GM15510 (cell line): Measurements from ENCODE around the gene GPR87.

Experiments used
- POLR2A ChIP-seq: IDR thresholded peaks from 3 replicates; pipeline ENCODE4 v1.6.1; 2011; ENCODE audit warnings: borderline replicate concordance; ENCODE audit not compliant: insufficient read length; ENCODE audit errors: extremely low read depth

GPR87 gene

DNA sequence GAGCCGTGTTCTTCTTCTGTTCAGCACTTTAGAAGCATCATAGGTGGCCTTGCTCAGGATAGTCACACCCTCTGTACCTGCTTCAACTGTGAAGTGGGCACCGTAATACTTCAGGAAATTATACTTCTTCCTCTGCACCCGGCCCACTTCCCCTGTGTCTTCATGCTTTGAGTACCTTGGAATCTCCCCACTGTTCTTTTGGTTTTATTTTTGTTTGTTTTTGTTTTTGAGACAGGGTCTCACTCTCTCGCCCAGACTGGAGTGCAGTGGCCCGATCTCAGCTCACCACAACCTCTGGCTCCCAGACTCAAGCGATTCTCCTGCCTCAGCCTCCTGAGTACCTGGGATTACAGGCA lies 40.0 kb downstream of the GPR87 start:
- no peak for TF ChIP-seq POLR2A

- no peak for TF ChIP-seq POLR2A
Measured at GRCh38 chr3:151276038-151276686, 40.5 kb downstream of the GPR87 start.

GRCh38 chr3:151275091-151275490 lies 41.5 kb downstream of the GPR87 start:
- TF ChIP-seq POLR2A, result no peak

GRCh38 chr3:151269631-151270030 lies 47.0 kb downstream of the GPR87 start:
- no peak for TF ChIP-seq POLR2A

- no peak for TF ChIP-seq POLR2A
Measured at GRCh38 chr3:151268267-151269235, 48.1 kb downstream of the GPR87 start.

DNA sequence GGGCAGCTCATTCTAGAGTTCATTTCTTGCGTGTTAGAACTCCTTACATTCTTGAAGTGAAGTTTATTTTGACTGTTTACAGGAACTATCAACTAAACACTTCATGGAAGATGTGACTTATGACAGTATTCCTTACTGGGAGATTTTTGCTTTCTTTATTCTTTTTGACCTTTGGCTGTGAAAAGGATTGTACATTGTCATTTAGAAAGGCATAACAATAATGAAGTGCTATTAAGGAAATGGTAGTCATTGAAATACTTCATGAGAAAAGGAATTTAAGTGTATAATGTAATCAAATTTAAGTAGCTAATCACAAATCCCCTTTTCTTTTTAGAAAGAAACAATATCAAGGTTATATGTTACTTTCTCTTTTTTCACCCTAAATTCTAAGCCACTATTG lies 49.6 kb downstream of the GPR87 start:
- TF ChIP-seq POLR2A, result no peak

DNA sequence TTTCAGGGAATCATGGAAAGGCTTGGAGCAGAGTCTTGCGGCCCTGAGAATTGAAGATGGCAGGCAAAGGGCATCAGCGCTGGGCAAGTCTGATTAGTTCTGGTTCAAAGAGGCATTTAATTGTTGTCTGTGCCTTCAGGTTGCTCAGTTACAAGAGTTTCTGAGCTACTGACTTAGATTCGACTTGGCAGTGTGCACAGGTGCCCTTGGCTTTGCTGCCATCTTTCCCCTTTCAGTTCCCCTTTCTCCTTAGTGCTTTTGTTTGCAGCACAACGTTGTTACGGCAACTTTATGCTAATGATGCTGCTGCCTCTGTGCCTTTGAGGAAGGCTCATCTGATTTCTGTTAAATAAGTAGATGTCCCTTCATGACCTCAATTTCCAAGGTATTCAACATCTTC lies 50.8 kb downstream of the GPR87 start:
- no peak for TF ChIP-seq POLR2A

GRCh38 chr3:151265166-151265565 lies 51.5 kb downstream of the GPR87 start:
- TF ChIP-seq POLR2A, result no peak

DNA sequence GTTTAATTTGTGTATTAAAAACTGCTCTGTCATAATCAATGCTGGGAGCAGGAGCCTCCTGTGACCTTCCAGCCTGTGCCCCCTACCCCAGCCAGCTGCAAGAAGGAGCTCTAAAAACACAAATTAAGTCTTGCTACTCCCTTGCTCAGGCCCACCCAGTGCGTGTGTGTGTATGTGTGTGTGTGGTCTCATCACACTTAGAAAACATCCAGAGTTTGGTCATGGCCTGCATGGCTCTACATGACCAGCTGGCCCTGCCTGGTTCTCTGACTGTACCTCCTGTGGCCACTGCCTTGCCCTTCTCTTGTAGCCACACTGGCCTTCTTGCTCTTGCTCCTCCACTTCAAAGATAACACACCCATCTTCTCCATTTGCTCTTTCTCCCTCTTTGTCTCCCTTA lies 52.0 kb downstream of the GPR87 start:
- TF ChIP-seq POLR2A, result no peak

DNA sequence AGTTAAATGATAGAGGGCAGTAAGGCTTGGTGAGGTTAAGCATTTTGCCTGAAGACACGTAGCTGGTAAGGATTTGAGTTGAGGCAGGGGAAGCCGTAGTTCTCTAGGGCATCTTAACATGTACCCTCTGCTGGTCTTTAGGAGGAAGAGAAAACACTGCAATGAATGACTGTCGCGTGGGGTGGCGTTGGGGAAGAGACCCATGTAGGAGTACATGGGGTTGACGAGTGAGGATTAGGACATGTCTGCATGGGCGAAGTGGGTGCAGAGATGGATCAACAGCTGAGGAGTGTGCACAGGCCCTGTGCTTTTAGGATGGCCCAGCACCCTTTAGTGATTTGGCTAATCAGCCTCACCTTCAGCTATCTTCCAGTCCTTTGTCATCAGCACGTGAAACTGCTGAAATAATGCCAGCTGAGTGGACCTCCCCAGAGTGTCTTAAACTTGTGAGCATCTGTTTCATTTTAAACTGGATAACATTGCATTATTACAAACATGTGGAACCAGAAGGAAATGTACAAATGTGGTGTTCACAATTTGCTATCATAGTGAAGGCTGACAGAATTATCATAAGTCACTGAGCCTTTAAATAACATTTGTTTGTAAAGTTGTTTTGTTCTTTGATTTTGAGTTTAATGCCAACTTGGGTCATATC lies 53.6 kb downstream of the GPR87 start:
- TF ChIP-seq POLR2A, result no peak

- TF ChIP-seq POLR2A, result no peak
Measured at GRCh38 chr3:151259664-151260063, 57.0 kb downstream of the GPR87 start.

DNA sequence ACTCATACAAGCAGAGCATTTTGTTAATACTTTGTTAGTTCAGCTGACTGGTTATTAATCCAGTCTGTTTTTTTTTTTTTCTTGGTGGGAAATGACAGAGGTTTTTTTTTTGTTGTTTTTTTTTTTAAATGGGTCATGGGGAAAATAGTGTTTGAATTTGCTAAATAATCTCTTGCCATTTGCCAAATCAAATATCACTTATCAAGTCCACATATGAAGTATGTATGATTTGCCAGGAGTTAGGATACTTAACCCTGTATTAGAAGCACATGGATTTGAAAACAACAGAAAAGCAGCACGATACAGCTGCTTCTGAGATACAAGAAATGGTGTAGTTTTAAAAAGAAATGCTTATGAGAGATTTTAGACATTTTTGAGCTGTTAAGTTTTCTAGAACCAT lies 59.9 kb downstream of the GPR87 start:
- no peak for TF ChIP-seq POLR2A

GRCh38 chr3:151248772-151249337 lies 67.8 kb downstream of the GPR87 start:
- no peak for TF ChIP-seq POLR2A
